HG03280 (cell line): ENCODE results near the gene RTP2.

ENCODE experiments used
- ATAC-seq: cut with Tn5 transposase; IDR thresholded peaks from one replicate; pipeline ENCODE4 v1.9.1; 2021; ENCODE audit warnings: mild to moderate bottlenecking, moderate library complexity; ENCODE audit not compliant: unreplicated experiment

Gene RTP2

GRCh38 chr3:187702507-187703033, at the start of gene RTP2:
RTP2 (minus strand) TSS chr3:187702557; CDS start chr3:187702128, 429 bp downstream.
- no peak for ATAC-seq

- ATAC-seq: no peak
These were observed 48.3 kb upstream of the RTP2 start for GRCh38 chr3:187750513-187751123.

- ATAC-seq: no peak
These were observed 47.7 kb upstream of the RTP2 start for GRCh38 chr3:187750006-187750512.

GRCh38 chr3:187748050-187748481, 45.7 kb upstream of the RTP2 start:
- ATAC-seq: peak; percentile 33

GRCh38 chr3:187747506-187747905, 45.1 kb upstream of the RTP2 start:
- no peak for ATAC-seq

GRCh38 chr3:187746442-187747281, 44.3 kb upstream of the RTP2 start:
- ATAC-seq: no peak

- no peak for ATAC-seq
These were observed 43.7 kb upstream of the RTP2 start for GRCh38 chr3:187746059-187746441.

GRCh38 chr3:187745201-187746058, 43.1 kb upstream of the RTP2 start, which contains the start of gene BCL6:
BCL6 (minus strand) TSS chr3:187745468; CDS start chr3:187733693, 11,775 bp downstream.
- peak; percentile 73 for ATAC-seq

GRCh38 chr3:187744169-187745151, 42.1 kb upstream of the RTP2 start:
- ATAC-seq: no peak

GRCh38 chr3:187743195-187744141, 41.1 kb upstream of the RTP2 start:
- no peak for ATAC-seq

- no peak for ATAC-seq
These were observed 40.2 kb upstream of the RTP2 start for GRCh38 chr3:187742351-187743171.

GRCh38 chr3:187741403-187742350, 39.3 kb upstream of the RTP2 start:
- no peak for ATAC-seq

- ATAC-seq: no peak
These were observed 38.4 kb upstream of the RTP2 start for GRCh38 chr3:187740421-187741399.

GRCh38 chr3:187739561-187740332, 37.4 kb upstream of the RTP2 start:
- peak; percentile 56 for ATAC-seq
